Measurements from ENCODE around the gene ERO1A.

- TF ChIP-seq, protein P1, sequence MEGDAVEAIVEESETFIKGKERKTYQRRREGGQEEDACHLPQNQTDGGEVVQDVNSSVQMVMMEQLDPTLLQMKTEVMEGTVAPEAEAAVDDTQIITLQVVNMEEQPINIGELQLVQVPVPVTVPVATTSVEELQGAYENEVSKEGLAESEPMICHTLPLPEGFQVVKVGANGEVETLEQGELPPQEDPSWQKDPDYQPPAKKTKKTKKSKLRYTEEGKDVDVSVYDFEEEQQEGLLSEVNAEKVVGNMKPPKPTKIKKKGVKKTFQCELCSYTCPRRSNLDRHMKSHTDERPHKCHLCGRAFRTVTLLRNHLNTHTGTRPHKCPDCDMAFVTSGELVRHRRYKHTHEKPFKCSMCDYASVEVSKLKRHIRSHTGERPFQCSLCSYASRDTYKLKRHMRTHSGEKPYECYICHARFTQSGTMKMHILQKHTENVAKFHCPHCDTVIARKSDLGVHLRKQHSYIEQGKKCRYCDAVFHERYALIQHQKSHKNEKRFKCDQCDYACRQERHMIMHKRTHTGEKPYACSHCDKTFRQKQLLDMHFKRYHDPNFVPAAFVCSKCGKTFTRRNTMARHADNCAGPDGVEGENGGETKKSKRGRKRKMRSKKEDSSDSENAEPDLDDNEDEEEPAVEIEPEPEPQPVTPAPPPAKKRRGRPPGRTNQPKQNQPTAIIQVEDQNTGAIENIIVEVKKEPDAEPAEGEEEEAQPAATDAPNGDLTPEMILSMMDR (IDR thresholded peaks at IDR 0.05), result no peak
- TF ChIP-seq POLR2AphosphoS5 (IDR thresholded peaks at IDR 0.05), result no peak
Measured at GRCh38 chr14:52598568-52598967, 96.8 kb downstream of the ERO1A start.

Measured in transverse colon (tissue), 4 donors.